T-helper 2 cell (primary cell): ENCODE data around the gene ATF5.

Source experiments
- DNase-seq, 5 experiments: peaks; one replicate each; pipeline versions ENCODE4 v3.0.0 to v3.0.0-alpha.2; 2012 to 2022

ATF5 gene

GRCh38 chr19:49894879-49895565 is 34.0 kb upstream of the ATF5 start:
- peak in 1 of 5 experiments; percentile 59 for DNase-seq

DNA sequence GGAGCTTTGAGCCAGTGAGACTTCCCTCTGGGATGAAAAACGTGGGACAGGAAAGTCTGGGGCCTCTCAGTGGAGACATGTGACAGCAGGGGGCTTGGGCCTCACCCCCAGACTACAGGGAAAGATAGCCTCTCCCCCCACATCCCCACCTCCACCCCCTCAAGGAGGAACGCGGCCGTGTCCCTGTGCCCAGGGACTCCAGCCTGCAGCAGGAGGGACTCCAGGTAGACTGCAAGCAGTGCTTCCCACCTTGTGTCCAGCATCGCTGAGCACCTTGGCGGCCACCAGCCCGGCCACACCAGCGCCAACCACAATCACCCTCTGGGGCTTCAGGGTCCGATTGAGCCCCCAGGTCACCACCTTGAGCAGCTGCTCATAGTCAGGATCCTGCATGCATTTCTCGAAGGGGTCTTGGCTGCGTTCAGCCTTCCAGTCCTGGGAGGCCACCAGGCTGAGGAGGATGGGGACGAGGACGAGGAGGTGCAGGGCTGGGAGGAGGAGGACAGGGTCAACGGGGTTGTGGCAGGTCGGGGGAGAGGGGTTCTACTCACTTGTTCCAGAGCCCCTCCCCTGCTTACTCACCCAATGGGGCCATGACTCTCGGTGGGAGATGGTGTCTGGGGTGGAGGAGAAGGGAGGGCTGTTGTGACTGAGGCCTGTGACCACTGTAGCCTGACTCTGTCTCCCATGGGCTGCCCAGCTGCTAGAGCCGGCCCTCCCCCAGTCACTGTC is 33.3 kb upstream of the ATF5 start:
- DNase-seq, result no peak

- DNase-seq, result peak in 4 of 5 experiments; percentile 35 to 87 (median 68)
Observed at GRCh38 chr19:49896863-49897621, 32.0 kb upstream of the ATF5 start, which contains the start of gene IL4I1. IL4I1 (minus strand) TSS chr19:49896887; CDS start chr19:49896160, 727 bp downstream.

DNA sequence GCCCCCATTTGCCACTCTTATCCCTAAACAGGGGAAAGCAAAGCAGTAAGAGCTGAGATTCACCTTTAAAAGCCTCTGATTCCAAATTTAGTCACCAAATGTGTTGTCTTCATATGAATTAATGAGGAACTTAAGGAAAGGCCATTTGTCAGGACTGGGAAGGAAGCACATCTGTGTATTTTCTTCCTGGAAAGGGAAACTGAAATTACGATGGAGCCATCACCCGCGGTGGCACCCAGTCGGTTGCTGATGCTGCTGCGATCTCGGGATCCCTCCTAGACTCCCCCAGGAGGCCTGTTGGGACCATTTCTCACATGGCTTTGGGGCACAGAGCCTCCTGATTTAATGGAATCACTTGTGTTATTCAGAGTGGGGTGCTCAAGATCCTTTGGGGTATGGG is 24.9 kb upstream of the ATF5 start:
- no peak for DNase-seq

- DNase-seq, result no peak
Observed at GRCh38 chr19:49906879-49907564, 22.0 kb upstream of the ATF5 start.

- no peak for DNase-seq
Observed at GRCh38 chr19:49907745-49908446, 21.1 kb upstream of the ATF5 start.

- no peak for DNase-seq
Observed at GRCh38 chr19:49908480-49909420, 20.3 kb upstream of the ATF5 start.

DNA sequence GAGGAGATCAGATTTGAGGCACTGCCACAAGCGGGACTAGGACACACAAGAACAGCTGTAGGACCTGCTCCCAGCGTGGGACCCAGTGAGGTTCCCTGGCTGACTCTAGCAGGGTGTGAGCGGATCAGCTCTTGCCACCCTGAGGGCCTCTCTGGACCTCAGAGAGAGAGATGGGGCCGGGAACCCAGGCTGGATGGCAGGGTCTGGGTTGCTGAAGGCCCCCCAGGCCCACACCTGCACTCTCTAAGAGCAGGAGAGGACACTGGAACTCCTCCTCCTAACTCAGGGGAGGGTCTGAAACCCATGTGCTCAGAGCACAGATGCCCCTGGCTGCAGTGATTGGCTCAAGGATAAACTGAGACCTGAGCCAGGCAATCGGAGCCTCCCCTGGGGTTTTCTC is 18.8 kb upstream of the ATF5 start:
- DNase-seq, result no peak

- DNase-seq, result peak in 1 of 5 experiments; percentile 50
Observed at GRCh38 chr19:49911381-49912145, 17.4 kb upstream of the ATF5 start.

GRCh38 chr19:49912965-49913685 is 15.9 kb upstream of the ATF5 start:
- no peak for DNase-seq

- DNase-seq, result no peak
Observed at GRCh38 chr19:49913720-49914119, 15.3 kb upstream of the ATF5 start.

- no peak for DNase-seq
Observed at GRCh38 chr19:49915271-49915670, 13.7 kb upstream of the ATF5 start.

DNA sequence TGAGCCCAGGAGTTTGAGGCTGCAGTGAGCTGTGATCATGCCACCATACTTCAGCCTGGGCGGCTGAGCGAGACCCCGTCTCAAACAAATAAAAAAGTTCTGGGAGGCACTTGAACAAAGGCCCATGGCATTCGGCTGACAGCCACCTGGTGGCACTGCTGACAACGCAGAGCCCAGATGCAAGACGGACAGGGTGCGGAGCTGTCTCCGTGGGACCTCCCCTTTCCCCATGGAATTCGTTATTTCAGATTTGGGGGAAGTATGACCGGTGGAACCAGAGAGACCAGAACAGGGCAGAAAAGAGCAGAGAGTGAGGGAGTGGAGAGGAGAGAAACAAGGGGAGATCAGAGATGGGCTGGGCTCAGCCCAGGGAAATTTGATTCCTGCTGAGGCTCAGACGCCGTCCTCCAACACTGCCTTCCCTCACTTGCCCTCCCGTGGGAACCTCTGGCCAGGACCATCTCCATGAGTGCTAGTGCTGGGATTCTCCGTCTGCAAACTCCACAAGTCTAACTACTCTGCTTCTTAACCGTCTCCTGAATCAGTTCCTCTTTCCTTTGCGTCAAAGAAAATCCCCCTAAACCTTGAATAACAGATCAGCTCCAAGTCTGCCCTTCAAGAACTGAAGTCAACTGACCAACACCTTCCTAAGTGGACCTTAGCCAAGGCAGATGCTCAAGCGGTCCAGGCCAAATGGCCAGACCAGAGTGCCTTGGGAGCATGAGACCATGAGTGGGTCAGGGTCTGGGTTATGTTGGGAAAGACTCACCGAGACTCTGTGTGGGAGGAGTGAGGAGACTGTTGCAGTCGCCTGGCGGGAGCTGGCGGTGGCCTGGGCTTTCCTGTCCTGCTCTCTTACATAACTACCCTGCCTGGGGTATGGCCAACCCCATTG is 11.9 kb upstream of the ATF5 start:
- DNase-seq, result no peak

DNA sequence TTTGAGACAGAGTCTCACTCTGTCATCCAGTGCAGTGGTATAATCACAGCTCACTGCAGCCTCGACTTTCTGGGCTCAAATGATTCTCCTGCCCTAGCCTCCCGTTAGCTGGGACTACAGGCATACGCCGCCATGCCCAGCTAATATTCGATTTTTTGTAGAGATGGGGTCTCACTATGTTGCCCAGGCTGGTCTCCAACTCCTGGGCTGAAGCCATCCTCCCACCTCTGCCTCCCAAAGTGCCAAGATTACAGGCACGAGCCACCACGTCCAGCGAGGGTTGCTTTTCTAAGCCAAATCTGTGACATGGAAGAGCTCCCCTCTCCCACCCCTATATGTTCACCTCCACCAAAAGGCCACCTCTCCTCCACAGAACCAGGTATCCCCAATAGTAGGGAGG is 10.9 kb upstream of the ATF5 start:
- DNase-seq, result no peak

GRCh38 chr19:49920624-49921363 is 8.2 kb upstream of the ATF5 start:
- no peak for DNase-seq

DNA sequence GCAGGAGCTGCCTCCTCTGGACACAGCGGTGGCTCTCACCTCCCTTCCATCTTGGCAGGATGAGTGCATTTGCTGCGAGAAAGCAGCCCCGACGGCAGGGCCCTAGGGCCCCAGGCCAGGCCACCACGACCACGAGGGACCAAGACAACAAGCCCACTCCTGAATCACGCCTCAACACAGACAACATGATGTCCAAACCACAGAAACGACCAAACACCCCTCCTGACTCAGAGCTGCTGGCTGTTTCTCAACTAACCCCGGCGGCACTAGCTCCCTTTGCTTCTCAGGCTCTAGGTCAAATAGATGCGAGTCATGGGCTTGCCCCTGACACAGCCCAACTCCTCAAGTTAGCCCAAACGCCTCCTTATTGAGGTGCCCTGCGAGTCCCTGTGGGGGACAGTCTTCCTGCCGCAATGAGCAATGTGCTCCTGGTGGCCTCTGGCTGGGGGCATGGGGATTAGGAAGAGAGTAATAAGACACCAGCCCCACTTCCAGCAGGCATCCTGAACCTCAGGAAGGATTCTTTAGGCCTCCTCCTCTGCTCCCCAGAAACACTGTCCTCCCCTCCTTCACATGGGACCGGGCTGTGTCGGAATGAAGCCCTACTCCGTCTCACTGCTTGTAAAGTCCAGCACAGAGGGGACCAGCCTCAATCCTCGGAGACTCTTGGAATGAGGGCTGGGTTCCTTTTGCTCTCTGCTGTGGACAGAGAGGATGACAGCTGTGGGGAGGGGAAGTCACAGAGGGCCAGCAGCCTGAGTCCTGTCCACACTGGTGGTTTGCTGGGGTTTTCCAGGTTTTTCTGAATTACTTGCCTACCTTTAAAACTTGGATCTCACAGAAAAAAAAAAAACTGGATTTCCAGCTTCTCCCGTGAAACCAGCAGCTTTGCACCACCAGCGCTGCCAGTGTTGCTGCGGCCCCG is 6.9 kb upstream of the ATF5 start:
- DNase-seq, result no peak
